RWPE1 (cell line): ENCODE measurements around the gene DHRS2.

Experiments
- CTCF ChIA-PET: fragments of 350-600 bp; sonication (Branson Sonifier 250); formaldehyde crosslinking; extraction: SDS; loops from one replicate; lab custom pipeline; 2021; lab: Yijun Ruan, JAX
- POLR2A ChIA-PET: fragments of 400-600 bp; formaldehyde crosslinking; extraction: SDS; loops from one replicate; lab custom pipeline; 2020; ENCODE audit warnings: antibody characterized with exemption; ENCODE audit not compliant: low non-redundant PET; lab: Yijun Ruan, JAX
- DNase-seq: peaks from one replicate; pipeline ENCODE4 v3.0.0; 2012; ENCODE audit warnings: low spot score
- H3K27ac ChIP-seq: fragments of 450-650 bp; 2 replicates; pipeline ENCODE4 v1.5.1; 2017
- TF ChIP-seq, protein P1 (sequence below): fragments of 450-650 bp; conservative IDR thresholded peaks from 2 replicates; pipeline ENCODE4 v1.5.1; 2017; ENCODE audit warnings: low read depth, mild to moderate bottlenecking

The DHRS2 gene

DNA sequence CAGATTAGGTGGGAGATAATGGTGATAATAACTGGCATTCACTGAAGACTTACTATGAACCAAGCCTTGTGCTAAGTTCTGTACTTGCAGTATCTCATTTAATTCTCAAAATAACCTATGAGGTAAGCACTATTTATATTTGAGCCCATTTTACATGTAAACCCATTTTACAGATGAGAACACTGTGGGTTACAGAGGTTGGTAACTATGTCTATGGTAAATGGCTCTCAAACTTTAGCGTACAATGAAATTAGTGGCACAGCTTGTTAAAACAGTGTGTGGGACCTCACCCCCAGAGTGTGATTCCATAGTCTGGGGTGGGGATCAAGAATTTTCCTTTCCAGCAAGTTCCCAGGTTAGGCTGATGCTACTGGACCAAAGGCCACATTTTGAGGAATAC lies 35.4 kb upstream of the DHRS2 start:
- CTCF ChIA-PET: no interaction called here
- H3K27ac ChIP-seq: no peak overlapping the region
- TF ChIP-seq, protein P1, sequence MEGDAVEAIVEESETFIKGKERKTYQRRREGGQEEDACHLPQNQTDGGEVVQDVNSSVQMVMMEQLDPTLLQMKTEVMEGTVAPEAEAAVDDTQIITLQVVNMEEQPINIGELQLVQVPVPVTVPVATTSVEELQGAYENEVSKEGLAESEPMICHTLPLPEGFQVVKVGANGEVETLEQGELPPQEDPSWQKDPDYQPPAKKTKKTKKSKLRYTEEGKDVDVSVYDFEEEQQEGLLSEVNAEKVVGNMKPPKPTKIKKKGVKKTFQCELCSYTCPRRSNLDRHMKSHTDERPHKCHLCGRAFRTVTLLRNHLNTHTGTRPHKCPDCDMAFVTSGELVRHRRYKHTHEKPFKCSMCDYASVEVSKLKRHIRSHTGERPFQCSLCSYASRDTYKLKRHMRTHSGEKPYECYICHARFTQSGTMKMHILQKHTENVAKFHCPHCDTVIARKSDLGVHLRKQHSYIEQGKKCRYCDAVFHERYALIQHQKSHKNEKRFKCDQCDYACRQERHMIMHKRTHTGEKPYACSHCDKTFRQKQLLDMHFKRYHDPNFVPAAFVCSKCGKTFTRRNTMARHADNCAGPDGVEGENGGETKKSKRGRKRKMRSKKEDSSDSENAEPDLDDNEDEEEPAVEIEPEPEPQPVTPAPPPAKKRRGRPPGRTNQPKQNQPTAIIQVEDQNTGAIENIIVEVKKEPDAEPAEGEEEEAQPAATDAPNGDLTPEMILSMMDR: no peak
- no peak for DNase-seq
- POLR2A ChIA-PET: no interaction called here

GRCh38 chr14:23601424-23601823 lies 34.7 kb upstream of the DHRS2 start:
- ChIA-PET POLR2A (no interaction called here), CTCF (interaction anchor here (0.7 kb wide), 1 partner anchor 740 kb away, joined by 3 read pairs; no protein-coding TSS in a partner anchor)
- H3K27ac ChIP-seq: no peak overlapping the region
- TF ChIP-seq, protein P1: no peak
- DNase-seq: no peak

DNA sequence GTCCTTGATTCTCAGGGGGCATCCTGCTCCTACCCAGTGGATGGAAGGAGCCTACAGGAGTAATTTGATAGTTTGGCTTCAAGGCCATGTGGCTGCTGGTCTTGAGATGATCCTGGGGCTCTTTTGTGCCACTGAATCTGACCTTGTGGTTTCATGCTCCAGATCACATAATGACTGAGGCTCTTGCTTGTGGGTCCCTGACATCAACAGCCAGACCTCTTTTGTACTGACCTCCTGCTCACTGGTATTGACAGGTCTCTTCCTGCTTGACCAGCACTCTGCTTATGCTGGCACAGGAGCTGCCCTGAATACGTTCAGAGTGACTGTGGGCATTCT lies 34.4 kb upstream of the DHRS2 start:
- H3K27ac ChIP-seq: no peak overlapping the region
- ChIA-PET POLR2A (no interaction called here), CTCF (interaction anchor here (0.7 kb wide), 1 partner anchor 739 kb away, joined by 3 read pairs; no protein-coding TSS in a partner anchor)
- TF ChIP-seq, protein P1: no peak
- DNase-seq: no peak

- ChIA-PET POLR2A (no interaction called here), CTCF (interaction anchor here (0.9 kb wide), 1 partner anchor 14 kb away, joined by 6 read pairs; no protein-coding TSS in a partner anchor)
- TF ChIP-seq, protein P1: no peak
- no peak overlapping the region for H3K27ac ChIP-seq
- no peak for DNase-seq
Observed at GRCh38 chr14:23602181-23603095, 33.7 kb upstream of the DHRS2 start.

GRCh38 chr14:23603103-23603502 lies 33.1 kb upstream of the DHRS2 start:
- H3K27ac ChIP-seq: no peak overlapping the region
- ChIA-PET POLR2A (no interaction called here), CTCF (interaction anchor here (0.9 kb wide), 1 partner anchor 15 kb away, joined by 6 read pairs; no protein-coding TSS in a partner anchor)
- DNase-seq: no peak
- TF ChIP-seq, protein P1: no peak

DNA sequence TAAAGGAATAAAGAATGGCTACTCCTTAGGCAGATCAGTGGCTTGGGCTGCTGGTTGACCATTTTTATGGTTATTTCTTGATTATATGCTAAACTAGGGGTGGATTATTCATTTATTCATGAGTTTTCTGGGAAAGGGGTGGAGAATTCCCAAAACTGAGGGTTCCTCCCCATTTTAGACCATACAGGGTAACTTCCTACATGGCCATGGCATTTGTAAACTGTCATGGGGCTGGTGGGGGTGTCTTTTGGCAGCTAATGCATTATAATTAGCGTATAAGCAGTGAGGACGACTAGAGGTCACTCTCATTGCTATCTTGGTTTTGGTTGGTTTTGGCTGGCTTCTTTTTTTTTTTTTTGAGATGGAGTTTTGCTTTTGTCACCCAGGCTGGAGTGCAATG lies 32.0 kb upstream of the DHRS2 start:
- no peak overlapping the region for H3K27ac ChIP-seq
- TF ChIP-seq, protein P1: no peak
- no peak for DNase-seq
- CTCF ChIA-PET: no interaction called here
- POLR2A ChIA-PET: no interaction called here
